ENCODE measurements around the gene TMA7. TPM values are rescaled to one million over a fixed set of nuclear protein-coding genes. Genes with fewer than 3 reads are reported as not detected.
"Not testable (repeated sequence)": the region's sequence is repeated elsewhere in the genome, so short reads cannot be mapped to it uniquely, and the experiment has no call there.

TMA7 gene
- total and polyA plus RNA-seq, 4 donors, result 152 to 985 (median 239) TPM

GRCh38 chr3:48477959-48478520 lies 38.0 kb downstream of the TMA7 start:
- no peaks in the 10 kb centered on the region for H3K9me3 ChIP-seq (ENCODE audit: control insufficient read depth in 4 of 4, insufficient read depth in 3 of 4, low read length in 3 of 4)
- no peak overlapping the region for H3K9ac ChIP-seq (ENCODE audit: insufficient read depth in 1 of 2, low read length in 2 of 2)
- H3K4me1 ChIP-seq (ENCODE audit: control insufficient read depth in 5 of 5, insufficient read depth in 5 of 5, low read length in 5 of 5), result peaks cover 0 to 8% (median 6%) of the 10 kb centered on the region in 5 donors
- no peak for TF ChIP-seq CTCF (IDR thresholded peaks at IDR 0.05; ENCODE audit: control extremely low read depth, extremely low read depth)
- 87 to 90% methylated on average over 9 of the region's 9 CpGs for WGBS, 2 donors
- no peaks in the 10 kb centered on the region for H3K27me3 ChIP-seq (ENCODE audit: control insufficient read depth in 3 of 3, insufficient read depth in 3 of 3, low read length in 2 of 3)
- peaks cover 0 to 12% (median 0%) of the 10 kb centered on the region in 4 donors for H3K36me3 ChIP-seq (ENCODE audit: control insufficient read depth in 4 of 4, insufficient read depth in 4 of 4, low read length in 4 of 4)
- peak overlapping the region in 1 of 2 donors; percentile 9 for H3K27ac ChIP-seq (ENCODE audit: low read depth in 1 of 2, low read length in 1 of 2)
- H3K4me3 ChIP-seq, result no peak overlapping the region
- ATAC-seq (ENCODE audit: insufficient read depth, low FRiP score), result no peak
- no peak for DNase-seq

GRCh38 chr3:48478626-48479555 lies 38.8 kb downstream of the TMA7 start:
- ATAC-seq (ENCODE audit: insufficient read depth, low FRiP score), result no peak
- H3K27me3 ChIP-seq (ENCODE audit: control insufficient read depth in 3 of 3, insufficient read depth in 3 of 3, low read length in 2 of 3), result no peaks in the 10 kb centered on the region
- peaks cover 0 to 12% (median 0%) of the 10 kb centered on the region in 4 donors for H3K36me3 ChIP-seq (ENCODE audit: control insufficient read depth in 4 of 4, insufficient read depth in 4 of 4, low read length in 4 of 4)
- no peak for TF ChIP-seq CTCF (IDR thresholded peaks at IDR 0.05; ENCODE audit: control extremely low read depth, extremely low read depth)
- no peak overlapping the region for H3K4me3 ChIP-seq
- no peak for DNase-seq
- H3K9me3 ChIP-seq (ENCODE audit: control insufficient read depth in 4 of 4, insufficient read depth in 3 of 4, low read length in 3 of 4), result no peaks in the 10 kb centered on the region
- H3K9ac ChIP-seq (ENCODE audit: insufficient read depth in 1 of 2, low read length in 2 of 2), result no peak overlapping the region
- peaks cover 0 to 4% (median 0%) of the 10 kb centered on the region in 5 donors for H3K4me1 ChIP-seq (ENCODE audit: control insufficient read depth in 5 of 5, insufficient read depth in 5 of 5, low read length in 5 of 5)
- H3K27ac ChIP-seq (ENCODE audit: low read depth in 1 of 2, low read length in 1 of 2), result peak overlapping the region in 1 of 2 donors; percentile 7
- WGBS, 2 donors, result 50 to 65% methylated on average over 19 of the region's 19 CpGs

- H3K27ac ChIP-seq (ENCODE audit: low read depth in 1 of 2, low read length in 1 of 2); H3K9me3 ChIP-seq (ENCODE audit: control insufficient read depth in 4 of 4, insufficient read depth in 3 of 4, low read length in 3 of 4); DNase-seq; H3K27me3 ChIP-seq (ENCODE audit: control insufficient read depth in 3 of 3, insufficient read depth in 3 of 3, low read length in 2 of 3); H3K4me3 ChIP-seq; H3K9ac ChIP-seq (ENCODE audit: insufficient read depth in 1 of 2, low read length in 2 of 2); ATAC-seq (ENCODE audit: insufficient read depth, low FRiP score); H3K4me1 ChIP-seq (ENCODE audit: control insufficient read depth in 5 of 5, insufficient read depth in 5 of 5, low read length in 5 of 5): not testable (repeated sequence)
- H3K36me3 ChIP-seq (ENCODE audit: control insufficient read depth in 4 of 4, insufficient read depth in 4 of 4, low read length in 4 of 4), result peaks cover 0 to 12% (median 0%) of the 10 kb centered on the region in 4 donors
- WGBS, 2 donors, result 97 to 99% methylated on average over 11 of the region's 11 CpGs
Observed at GRCh38 chr3:48480891-48481290, 40.8 kb downstream of the TMA7 start.

GRCh38 chr3:48482822-48483221 lies 42.8 kb downstream of the TMA7 start:
- H3K27me3 ChIP-seq (ENCODE audit: control insufficient read depth in 3 of 3, insufficient read depth in 3 of 3, low read length in 2 of 3); H3K27ac ChIP-seq (ENCODE audit: low read depth in 1 of 2, low read length in 1 of 2); H3K4me1 ChIP-seq (ENCODE audit: control insufficient read depth in 5 of 5, insufficient read depth in 5 of 5, low read length in 5 of 5); H3K36me3 ChIP-seq (ENCODE audit: control insufficient read depth in 4 of 4, insufficient read depth in 4 of 4, low read length in 4 of 4); H3K4me3 ChIP-seq; H3K9me3 ChIP-seq (ENCODE audit: control insufficient read depth in 4 of 4, insufficient read depth in 3 of 4, low read length in 3 of 4); DNase-seq; H3K9ac ChIP-seq (ENCODE audit: insufficient read depth in 1 of 2, low read length in 2 of 2); ATAC-seq (ENCODE audit: insufficient read depth, low FRiP score): not testable (repeated sequence)
- WGBS, 2 donors, result 91 to 95% methylated on average over 6 of the region's 6 CpGs
